Measurements from ENCODE around the gene NSUN6.

NSUN6 gene

DNA sequence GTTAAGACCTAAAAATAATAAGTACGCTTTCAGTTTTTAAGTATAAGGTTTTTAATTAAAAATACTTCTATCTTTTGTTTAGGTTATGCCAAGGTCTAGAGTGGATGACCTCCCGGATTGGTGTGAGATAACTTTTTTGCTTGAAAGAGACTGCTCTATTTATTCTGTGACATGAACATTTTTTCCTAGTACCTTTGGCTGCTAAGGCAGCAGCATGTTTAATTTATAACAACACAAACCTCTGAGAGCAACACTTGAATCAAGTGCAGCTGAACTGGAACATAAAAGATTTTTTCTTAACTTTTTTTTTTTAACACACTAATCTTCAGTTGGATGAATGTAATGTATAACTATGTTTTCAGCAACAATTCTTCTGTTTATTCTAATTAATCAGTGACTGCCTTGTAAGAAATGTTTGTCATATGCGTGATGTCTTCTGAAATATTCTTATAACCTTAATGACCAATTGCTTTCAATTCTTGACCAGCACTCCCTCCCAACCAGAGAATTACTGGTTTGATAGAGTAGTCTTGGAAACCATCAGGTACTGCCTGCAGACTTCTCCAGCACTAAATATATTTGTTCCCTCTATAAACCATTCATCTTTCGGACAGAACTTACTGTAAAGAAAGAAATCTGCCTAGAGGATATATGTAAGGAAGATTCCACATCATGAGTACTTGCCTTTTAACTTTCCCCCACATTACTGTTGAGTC is 23.9 kb upstream of the NSUN6 start:
- Mint-ChIP-seq H3K27ac (no peak overlapping the region), H3K27me3 (no peaks in the 10 kb centered on the region), H3K4me3 (no peak overlapping the region), H3K36me3 (peaks cover 6 to 22% of the 10 kb centered on the region in 2 donors), H3K4me1 (no peaks in the 10 kb centered on the region), H3K9me3 (no peaks in the 10 kb centered on the region)
- DNase-seq = no peak
- ATAC-seq (replicated peaks) = no peak

DNA sequence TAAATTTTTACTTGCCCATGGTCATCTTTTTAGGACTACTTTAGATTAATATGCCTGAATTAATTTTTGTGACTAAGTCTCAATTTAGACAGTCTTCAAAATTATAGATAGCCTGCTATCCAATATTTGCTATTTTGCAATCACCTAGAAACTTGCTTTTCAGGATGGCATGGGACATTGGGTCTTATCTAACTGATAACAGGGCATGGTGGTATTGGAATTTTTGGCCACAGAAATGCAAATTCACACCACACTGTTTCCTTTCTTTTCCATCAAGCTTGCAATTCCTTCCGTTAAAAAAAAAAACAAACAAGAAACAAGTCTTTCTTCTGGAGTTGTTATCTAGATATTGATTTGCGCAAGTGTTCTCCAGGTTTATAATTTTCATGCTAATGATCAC is 16.6 kb upstream of the NSUN6 start:
- Mint-ChIP-seq H3K4me1 (peaks cover 13 to 28% of the 10 kb centered on the region in 2 donors), H3K36me3 (peaks cover 16 to 32% of the 10 kb centered on the region in 2 donors), H3K27ac (no peak overlapping the region), H3K9me3 (no peaks in the 10 kb centered on the region), H3K4me3 (no peak overlapping the region), H3K27me3 (no peaks in the 10 kb centered on the region)
- DNase-seq = no peak
- ATAC-seq (replicated peaks) = no peak

GRCh38 chr10:18666810-18667209 is 15.4 kb upstream of the NSUN6 start:
- Mint-ChIP-seq H3K9me3 (no peaks in the 10 kb centered on the region), H3K27me3 (no peaks in the 10 kb centered on the region), H3K4me1 (peaks cover 15 to 38% of the 10 kb centered on the region in 2 donors), H3K4me3 (no peak overlapping the region), H3K36me3 (peaks cover 18 to 33% of the 10 kb centered on the region in 2 donors), H3K27ac (no peak overlapping the region)
- DNase-seq (no peak), ATAC-seq (replicated peaks) (no peak)

DNA sequence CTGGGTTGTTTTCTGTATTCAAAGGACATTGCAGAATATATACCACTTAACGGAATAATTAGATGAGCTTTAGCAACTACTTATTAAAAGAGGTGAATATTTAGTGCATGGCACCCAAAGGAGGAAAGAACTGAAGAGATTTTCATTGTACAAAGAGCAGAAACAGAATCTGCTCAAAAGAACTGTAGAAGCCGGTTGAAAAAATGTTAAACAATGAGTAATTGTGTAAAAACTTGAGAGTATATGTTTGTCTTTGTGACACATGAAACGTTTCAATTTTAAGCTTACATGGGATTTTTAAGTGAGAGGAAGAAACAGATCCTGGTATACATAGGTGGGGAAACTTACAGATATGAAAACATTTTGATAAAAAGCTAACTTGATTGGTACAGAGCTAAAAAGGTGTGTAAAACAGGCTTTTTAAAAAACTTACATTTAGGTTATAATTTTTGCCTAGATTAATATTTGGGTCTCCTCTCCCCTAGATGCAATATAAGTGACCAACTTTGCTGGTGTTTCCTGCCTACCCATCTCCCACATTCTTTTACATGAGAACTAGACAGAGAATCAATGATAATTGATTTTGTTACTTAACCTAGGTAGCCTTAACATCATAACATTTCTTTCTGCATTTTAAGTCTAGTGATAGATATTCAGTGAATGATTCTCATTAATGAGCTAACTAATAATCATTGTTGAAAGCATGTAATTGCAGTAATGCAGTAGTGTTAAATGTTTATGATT is 14.6 kb upstream of the NSUN6 start:
- Mint-ChIP-seq H3K36me3 (peaks cover 16 to 29% of the 10 kb centered on the region in 2 donors), H3K27me3 (no peaks in the 10 kb centered on the region), H3K4me1 (peaks cover 20 to 46% of the 10 kb centered on the region in 2 donors), H3K9me3 (no peaks in the 10 kb centered on the region), H3K27ac (no peak overlapping the region), H3K4me3 (no peak overlapping the region)
- ATAC-seq (replicated peaks) (no peak), DNase-seq (no peak)

GRCh38 chr10:18664841-18665478 is 13.6 kb upstream of the NSUN6 start:
- Mint-ChIP-seq H3K27ac (no peak overlapping the region), H3K4me1 (peaks cover 23 to 54% of the 10 kb centered on the region in 2 donors), H3K36me3 (peaks cover 14 to 24% of the 10 kb centered on the region in 2 donors), H3K27me3 (no peaks in the 10 kb centered on the region), H3K9me3 (no peaks in the 10 kb centered on the region), H3K4me3 (no peak overlapping the region)
- ATAC-seq (replicated peaks) (no peak), DNase-seq (no peak)

- H3K27me3 Mint-ChIP-seq = no peaks in the 10 kb centered on the region
- H3K9me3 Mint-ChIP-seq = no peaks in the 10 kb centered on the region
- ATAC-seq (replicated peaks) (no peak), DNase-seq (no peak)
- peaks cover 20 to 57% of the 10 kb centered on the region in 2 donors for H3K4me1 Mint-ChIP-seq
- peak overlapping the region; percentile 49 to 50 for H3K4me3 Mint-ChIP-seq
- H3K36me3 Mint-ChIP-seq = peaks cover 10 to 15% of the 10 kb centered on the region in 2 donors
- peak overlapping the region; percentile 1 for H3K27ac Mint-ChIP-seq
Observed at GRCh38 chr10:18660816-18661431, 9.5 kb upstream of the NSUN6 start.

DNA sequence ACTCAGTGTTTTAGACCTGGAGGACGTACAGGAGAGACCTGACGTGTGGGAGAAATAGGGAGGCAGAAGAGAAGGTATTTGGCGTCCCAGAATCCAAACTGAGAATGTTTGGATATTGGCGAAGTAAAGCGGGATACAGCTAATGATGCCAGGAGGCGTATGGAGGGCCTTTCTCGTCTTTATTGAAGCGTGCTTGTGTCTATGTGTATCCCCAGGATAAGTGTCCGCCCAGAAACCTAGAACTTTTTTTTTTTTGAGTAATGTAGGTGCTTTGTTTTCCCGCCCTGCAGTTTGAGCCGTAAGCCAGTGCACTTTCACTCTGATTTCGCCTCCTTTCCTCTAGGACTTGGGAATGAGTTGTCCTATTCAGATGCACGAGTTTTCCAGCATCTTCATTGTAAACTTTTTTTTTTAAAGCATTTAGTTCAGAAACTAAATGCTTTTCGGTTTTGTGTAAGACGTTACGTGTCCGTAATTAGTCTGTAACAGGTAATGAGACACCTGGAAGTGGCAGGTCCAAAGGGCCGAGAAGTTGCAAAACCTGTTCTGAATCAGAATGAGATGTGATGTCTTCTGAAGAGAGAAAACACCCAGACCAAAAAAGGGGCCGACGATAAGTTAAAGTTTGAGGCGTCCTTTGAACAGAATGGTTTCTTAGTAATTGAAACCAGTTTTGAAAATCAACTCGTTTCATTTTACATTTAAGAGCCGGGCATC is 8.6 kb upstream of the NSUN6 start:
- peak overlapping the region; percentile 93 for H3K27ac Mint-ChIP-seq
- no peak for DNase-seq
- H3K27me3 Mint-ChIP-seq = no peaks in the 10 kb centered on the region
- H3K36me3 Mint-ChIP-seq = peaks cover 8 to 11% of the 10 kb centered on the region in 2 donors
- H3K4me1 Mint-ChIP-seq = peaks cover 12 to 47% of the 10 kb centered on the region in 2 donors
- ATAC-seq (replicated peaks) = peak; percentile 17 to 23
- no peaks in the 10 kb centered on the region for H3K9me3 Mint-ChIP-seq
- H3K4me3 Mint-ChIP-seq = peak overlapping the region; percentile 95 to 100

DNA sequence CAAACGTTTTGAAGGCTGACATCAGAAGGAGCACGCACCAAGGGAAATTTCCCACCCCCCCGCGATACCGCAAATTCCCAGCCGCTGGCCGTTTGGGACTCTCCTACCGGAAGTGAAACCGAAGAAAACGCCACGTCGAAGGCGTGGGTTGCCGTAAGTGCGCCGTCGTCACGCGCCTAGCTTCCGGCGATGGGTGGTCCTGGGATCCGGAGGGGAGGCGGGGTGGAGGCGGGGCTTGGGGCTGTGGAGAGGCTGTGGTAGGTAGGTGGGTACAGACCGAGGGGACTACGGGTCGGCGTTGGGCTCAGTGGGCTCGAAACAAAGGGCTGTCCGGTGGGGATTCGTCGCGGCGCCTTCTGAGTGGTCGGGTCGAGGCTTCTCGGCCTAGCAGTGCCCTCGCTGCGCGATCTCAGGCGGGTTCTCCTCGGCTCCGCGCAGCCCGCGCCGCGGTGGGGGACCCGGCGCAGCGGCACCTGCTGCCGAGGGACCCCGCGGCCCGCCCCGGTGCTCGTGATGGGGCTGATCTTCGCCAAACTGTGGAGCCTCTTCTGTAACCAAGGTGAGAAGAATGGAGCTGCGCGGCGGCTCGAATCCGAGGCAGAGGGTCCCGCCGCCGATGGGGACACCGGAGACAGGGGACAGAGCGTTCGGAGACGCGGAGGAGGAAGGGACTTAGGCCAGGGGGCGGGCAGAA is 7.9 kb upstream of the NSUN6 start, which contains the start of gene ARL5B:
Gene ARL5B, plus strand, starts transcription at position 307 of the 694 bp plus-strand sequence. Its CDS starts 207 bp downstream, at position 514.
- DNase-seq (peak; percentile 94), ATAC-seq (replicated peaks) (peak; percentile 93 to 97)
- H3K27me3 Mint-ChIP-seq = no peaks in the 10 kb centered on the region
- H3K4me3 Mint-ChIP-seq = peak within 1 kb of the TSS; percentile 95 to 100
- H3K27ac Mint-ChIP-seq = peak within 1 kb of the TSS; percentile 93
- peaks cover 10 to 41% of the 10 kb centered on the region in 2 donors for H3K4me1 Mint-ChIP-seq
- no peaks in the 10 kb centered on the region for H3K9me3 Mint-ChIP-seq
- H3K36me3 Mint-ChIP-seq = peaks cover 8 to 11% of the 10 kb centered on the region in 2 donors

GRCh38 chr10:18658271-18659124 is 7.1 kb upstream of the NSUN6 start:
- H3K27ac Mint-ChIP-seq = peak overlapping the region; percentile 93
- no peaks in the 10 kb centered on the region for H3K27me3 Mint-ChIP-seq
- DNase-seq (no peak), ATAC-seq (replicated peaks) (no peak)
- H3K4me3 Mint-ChIP-seq = peak overlapping the region; percentile 95 to 100
- H3K9me3 Mint-ChIP-seq = no peaks in the 10 kb centered on the region
- H3K36me3 Mint-ChIP-seq = peaks cover 5 to 6% of the 10 kb centered on the region in 2 donors
- peaks cover 10 to 35% of the 10 kb centered on the region in 2 donors for H3K4me1 Mint-ChIP-seq

GRCh38 chr10:18656724-18657123 is 5.3 kb upstream of the NSUN6 start:
- Mint-ChIP-seq H3K36me3 (peaks cover 2 to 4% of the 10 kb centered on the region in 2 donors), H3K9me3 (no peaks in the 10 kb centered on the region), H3K27me3 (no peaks in the 10 kb centered on the region), H3K27ac (peak overlapping the region; percentile 5), H3K4me3 (no peak overlapping the region), H3K4me1 (peaks cover 11 to 32% of the 10 kb centered on the region in 2 donors)
- ATAC-seq (replicated peaks) (no peak), DNase-seq (no peak)

DNA sequence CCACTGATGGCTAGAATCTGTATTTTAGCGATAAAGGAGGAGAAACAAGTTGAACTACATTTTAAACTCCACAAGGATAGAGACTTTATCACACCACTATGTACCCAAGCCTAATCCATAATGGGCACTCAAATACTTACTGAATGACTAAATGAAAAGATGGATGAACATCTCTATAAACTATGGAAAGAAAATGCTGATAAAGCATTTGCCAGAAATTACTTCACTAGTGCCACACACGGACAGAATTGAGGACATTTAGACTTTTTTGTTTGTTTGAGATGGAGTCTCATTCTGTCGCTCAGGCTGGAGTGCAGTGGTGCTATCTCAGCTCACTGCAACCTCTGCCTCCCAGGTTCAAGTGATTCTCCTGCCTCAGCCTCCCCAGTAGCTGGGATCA is 1.7 kb upstream of the NSUN6 start:
- Mint-ChIP-seq H3K4me3 (no peak overlapping the region), H3K27ac (no peak overlapping the region), H3K9me3 (no peaks in the 10 kb centered on the region), H3K36me3 (peaks cover 0 to 3% of the 10 kb centered on the region in 2 donors), H3K4me1 (peaks cover 12 to 28% of the 10 kb centered on the region in 2 donors), H3K27me3 (no peaks in the 10 kb centered on the region)
- DNase-seq (no peak), ATAC-seq (replicated peaks) (no peak)

DNA sequence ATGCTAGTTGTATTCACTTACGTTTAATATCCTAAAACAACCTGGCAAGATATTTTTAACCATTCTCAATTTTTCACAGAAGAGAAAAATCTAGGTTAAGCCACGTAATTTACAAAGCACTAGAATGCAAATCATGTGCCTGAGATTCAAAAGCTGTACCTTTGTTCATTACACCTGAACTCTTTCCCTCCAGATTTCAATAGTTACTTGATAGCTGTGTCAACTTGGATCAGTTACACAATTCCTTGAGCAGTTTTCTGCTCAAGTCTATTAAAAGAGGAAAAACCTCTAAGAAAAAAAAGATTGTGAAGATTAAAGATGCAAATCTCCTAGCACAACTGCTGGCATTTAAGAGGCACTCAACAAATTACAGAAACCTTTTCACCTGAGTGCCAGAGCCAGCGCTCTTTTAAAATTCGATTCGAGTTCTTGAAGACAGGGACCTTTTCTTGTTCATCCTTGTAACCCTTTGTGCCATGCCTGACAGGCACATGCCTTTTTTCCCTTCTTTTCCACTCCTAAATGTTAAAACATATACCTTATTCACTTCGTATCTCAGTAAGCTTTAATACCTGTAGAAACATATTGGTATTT is 886 bp downstream of the NSUN6 start:
- no peaks in the 10 kb centered on the region for H3K9me3 Mint-ChIP-seq
- ATAC-seq (replicated peaks) (no peak), DNase-seq (no peak)
- H3K4me3 Mint-ChIP-seq = peak overlapping the region; percentile 91 to 93
- peaks cover 12 to 27% of the 10 kb centered on the region in 2 donors for H3K4me1 Mint-ChIP-seq
- no peaks in the 10 kb centered on the region for H3K27me3 Mint-ChIP-seq
- peak overlapping the region; percentile 92 for H3K27ac Mint-ChIP-seq
- H3K36me3 Mint-ChIP-seq = peaks cover 1 to 3% of the 10 kb centered on the region in 2 donors
